ENCODE data around the gene PRF1. TPM values are rescaled to one million over a fixed set of nuclear protein-coding genes. Genes with fewer than 3 reads are reported as not detected.
A peak's percentile ranks its signal among the peaks of the same experiment; 100 is the strongest.

PRF1 gene
- total and polyA plus RNA-seq, 3 experiments from 2014 or later, result 94.8 to 762 (median 95.7) TPM

GRCh38 chr10:70597856-70598815 is 4.4 kb downstream of the PRF1 start:
- Mint-ChIP-seq H3K4me1 (peaks cover 65 to 95% (median 71%) of the 10 kb centered on the region in 3 donors), H3K27me3 (peaks cover 0 to 1% of the 10 kb centered on the region in 2 donors), H3K4me3 (peak overlapping the region; percentile 64 to 100 (median 99)), H3K27ac (peak overlapping the region in 6 of 8 donors; percentile 20 to 94 (median 74)), H3K36me3 (peaks cover 21 to 64% (median 45%) of the 10 kb centered on the region in 3 donors), H3K9me3 (peaks cover 0 to 3% (median 0%) of the 10 kb centered on the region in 5 donors)
- POLR2A ChIA-PET, result interaction anchor here (1.0 kb wide), 1 partner anchor 16 kb away, joined by 3 read pairs; no protein-coding TSS in a partner anchor
- H3K27ac ChIP-seq (ENCODE audit: low read depth, low read length), result peak overlapping the region; percentile 3
- H3K36me3 ChIP-seq (ENCODE audit: insufficient read depth, low read length), result peaks cover 28% of the 10 kb centered on the region
- no peak for DNase-seq
- no peaks in the 10 kb centered on the region for H3K27me3 ChIP-seq (ENCODE audit: insufficient read depth, low read length, poor library complexity, severe bottlenecking)
- H3K9me3 ChIP-seq (ENCODE audit: low read length), result no peaks in the 10 kb centered on the region
- no peak overlapping the region for H3K4me3 ChIP-seq (ENCODE audit: low read length)
- CTCF ChIA-PET, result interaction anchor here (0.8 to 1.4 kb wide), 3 partner anchors 16 to 49 kb away, joined by 3 to 6 read pairs (median 4); no protein-coding TSS in a partner anchor
- H3K4me1 ChIP-seq (ENCODE audit: insufficient read depth, low read length), result peaks cover 71% of the 10 kb centered on the region

GRCh38 chr10:70596860-70597809 is 5.4 kb downstream of the PRF1 start:
- Histone ChIP-seq H3K36me3 (ENCODE audit: insufficient read depth, low read length) (peaks cover 28% of the 10 kb centered on the region), H3K4me3 (ENCODE audit: low read length) (no peak overlapping the region), H3K27ac (ENCODE audit: low read depth, low read length) (no peak overlapping the region), H3K4me1 (ENCODE audit: insufficient read depth, low read length) (peaks cover 65% of the 10 kb centered on the region), H3K27me3 (ENCODE audit: insufficient read depth, low read length, poor library complexity, severe bottlenecking) (no peaks in the 10 kb centered on the region), H3K9me3 (ENCODE audit: low read length) (no peaks in the 10 kb centered on the region)
- H3K27me3 Mint-ChIP-seq, result peaks cover 0 to 1% of the 10 kb centered on the region in 2 donors
- peaks cover 21 to 62% (median 41%) of the 10 kb centered on the region in 3 donors for H3K36me3 Mint-ChIP-seq
- no peaks in the 10 kb centered on the region for H3K9me3 Mint-ChIP-seq
- no peak for DNase-seq
- POLR2A ChIA-PET, result interaction anchor here (1.0 kb wide), 1 partner anchor 15 kb away, joined by 3 read pairs; no protein-coding TSS in a partner anchor
- H3K4me1 Mint-ChIP-seq, result peaks cover 65 to 96% (median 71%) of the 10 kb centered on the region in 3 donors
- peak overlapping the region; percentile 61 to 100 (median 71) for H3K4me3 Mint-ChIP-seq
- CTCF ChIA-PET, result interaction anchor here (0.7 to 1.4 kb wide), 3 partner anchors 15 to 47 kb away, joined by 3 to 6 read pairs (median 3); no protein-coding TSS in a partner anchor
- peak overlapping the region; percentile 29 to 94 (median 74) for H3K27ac Mint-ChIP-seq

- peaks cover 58% of the 10 kb centered on the region for H3K4me1 ChIP-seq (ENCODE audit: insufficient read depth, low read length)
- ChIA-PET POLR2A (no interaction called here), CTCF (no interaction called here)
- H3K27me3 ChIP-seq (ENCODE audit: insufficient read depth, low read length, poor library complexity, severe bottlenecking), result no peaks in the 10 kb centered on the region
- no peaks in the 10 kb centered on the region for H3K9me3 ChIP-seq (ENCODE audit: low read length)
- H3K27ac ChIP-seq (ENCODE audit: low read depth, low read length), result no peak overlapping the region
- H3K4me3 ChIP-seq (ENCODE audit: low read length), result no peak overlapping the region
- Mint-ChIP-seq H3K27ac (peak overlapping the region in 7 of 8 donors; percentile 43 to 97 (median 80)), H3K9me3 (no peaks in the 10 kb centered on the region), H3K4me3 (peak overlapping the region; percentile 41 to 100 (median 68)), H3K4me1 (peaks cover 67 to 92% (median 74%) of the 10 kb centered on the region in 3 donors), H3K36me3 (peaks cover 19 to 58% (median 39%) of the 10 kb centered on the region in 3 donors), H3K27me3 (peaks cover 0 to 1% of the 10 kb centered on the region in 2 donors)
- peaks cover 28% of the 10 kb centered on the region for H3K36me3 ChIP-seq (ENCODE audit: insufficient read depth, low read length)
- no peak for DNase-seq
Measured at GRCh38 chr10:70596110-70596798, 6.3 kb downstream of the PRF1 start.

GRCh38 chr10:70595566-70596016 is 7.0 kb downstream of the PRF1 start:
- CTCF ChIA-PET, result interaction anchor here (1.5 kb wide), 1 partner anchor 82 kb away, joined by 4 read pairs; no protein-coding TSS in a partner anchor
- Histone ChIP-seq H3K27ac (ENCODE audit: low read depth, low read length) (no peak overlapping the region), H3K27me3 (ENCODE audit: insufficient read depth, low read length, poor library complexity, severe bottlenecking) (no peaks in the 10 kb centered on the region), H3K4me1 (ENCODE audit: insufficient read depth, low read length) (peaks cover 56% of the 10 kb centered on the region), H3K36me3 (ENCODE audit: insufficient read depth, low read length) (peaks cover 28% of the 10 kb centered on the region), H3K4me3 (ENCODE audit: low read length) (no peak overlapping the region), H3K9me3 (ENCODE audit: low read length) (no peaks in the 10 kb centered on the region)
- Mint-ChIP-seq H3K4me3 (peak overlapping the region; percentile 29 to 100 (median 74)), H3K4me1 (peaks cover 70 to 91% (median 76%) of the 10 kb centered on the region in 3 donors), H3K27me3 (peaks cover 0 to 1% of the 10 kb centered on the region in 2 donors), H3K36me3 (peaks cover 19 to 54% (median 37%) of the 10 kb centered on the region in 3 donors), H3K27ac (peak overlapping the region in 7 of 8 donors; percentile 58 to 97 (median 80)), H3K9me3 (no peaks in the 10 kb centered on the region)
- no peak for DNase-seq
- POLR2A ChIA-PET, result no interaction called here

- peaks cover 0 to 1% of the 10 kb centered on the region in 2 donors for H3K27me3 Mint-ChIP-seq
- H3K9me3 Mint-ChIP-seq, result no peaks in the 10 kb centered on the region
- H3K4me3 ChIP-seq (ENCODE audit: low read length), result no peak overlapping the region
- H3K9me3 ChIP-seq (ENCODE audit: low read length), result no peaks in the 10 kb centered on the region
- no peak overlapping the region for H3K4me3 Mint-ChIP-seq
- POLR2A ChIA-PET, result no interaction called here
- peak overlapping the region in 6 of 8 donors; percentile 10 to 94 (median 64) for H3K27ac Mint-ChIP-seq
- DNase-seq, result no peak
- peaks cover 65 to 88% (median 76%) of the 10 kb centered on the region in 3 donors for H3K4me1 Mint-ChIP-seq
- CTCF ChIA-PET, result interaction anchor here (1.2 to 2.7 kb wide), 3 partner anchors 23 to 83 kb away, joined by 4 to 13 read pairs (median 4); no protein-coding TSS in a partner anchor
- H3K27me3 ChIP-seq (ENCODE audit: insufficient read depth, low read length, poor library complexity, severe bottlenecking), result no peaks in the 10 kb centered on the region
- peaks cover 16 to 42% (median 31%) of the 10 kb centered on the region in 3 donors for H3K36me3 Mint-ChIP-seq
- peaks cover 45% of the 10 kb centered on the region for H3K4me1 ChIP-seq (ENCODE audit: insufficient read depth, low read length)
- H3K36me3 ChIP-seq (ENCODE audit: insufficient read depth, low read length), result peaks cover 22% of the 10 kb centered on the region
- no peak overlapping the region for H3K27ac ChIP-seq (ENCODE audit: low read depth, low read length)
Measured at GRCh38 chr10:70594161-70594560, 8.4 kb downstream of the PRF1 start.

GRCh38 chr10:70593513-70593890 is 9.0 kb downstream of the PRF1 start:
- peaks cover 41% of the 10 kb centered on the region for H3K4me1 ChIP-seq (ENCODE audit: insufficient read depth, low read length)
- peaks cover 65 to 88% (median 71%) of the 10 kb centered on the region in 3 donors for H3K4me1 Mint-ChIP-seq
- peaks cover 16 to 35% (median 26%) of the 10 kb centered on the region in 3 donors for H3K36me3 Mint-ChIP-seq
- peak overlapping the region in 2 of 7 donors; percentile 36 to 51 for H3K4me3 Mint-ChIP-seq
- no peaks in the 10 kb centered on the region for H3K9me3 ChIP-seq (ENCODE audit: low read length)
- no peaks in the 10 kb centered on the region for H3K9me3 Mint-ChIP-seq
- no peaks in the 10 kb centered on the region for H3K27me3 ChIP-seq (ENCODE audit: insufficient read depth, low read length, poor library complexity, severe bottlenecking)
- ChIA-PET POLR2A (no interaction called here), CTCF (interaction anchor here (1.2 to 2.7 kb wide), 2 partner anchors 23 to 34 kb away, joined by 4 to 13 read pairs; no protein-coding TSS in a partner anchor)
- no peak for DNase-seq
- H3K27ac ChIP-seq (ENCODE audit: low read depth, low read length), result no peak overlapping the region
- peaks cover 0 to 1% of the 10 kb centered on the region in 2 donors for H3K27me3 Mint-ChIP-seq
- H3K36me3 ChIP-seq (ENCODE audit: insufficient read depth, low read length), result peaks cover 22% of the 10 kb centered on the region
- no peak overlapping the region for H3K4me3 ChIP-seq (ENCODE audit: low read length)
- peak overlapping the region in 3 of 8 donors; percentile 24 to 79 (median 50) for H3K27ac Mint-ChIP-seq
